ENCODE measurements around the gene ZNF708.
"Not testable (repeated sequence)": the region's sequence is repeated elsewhere in the genome, so short reads cannot be mapped to it uniquely, and the experiment has no call there.

Gene ZNF708

DNA sequence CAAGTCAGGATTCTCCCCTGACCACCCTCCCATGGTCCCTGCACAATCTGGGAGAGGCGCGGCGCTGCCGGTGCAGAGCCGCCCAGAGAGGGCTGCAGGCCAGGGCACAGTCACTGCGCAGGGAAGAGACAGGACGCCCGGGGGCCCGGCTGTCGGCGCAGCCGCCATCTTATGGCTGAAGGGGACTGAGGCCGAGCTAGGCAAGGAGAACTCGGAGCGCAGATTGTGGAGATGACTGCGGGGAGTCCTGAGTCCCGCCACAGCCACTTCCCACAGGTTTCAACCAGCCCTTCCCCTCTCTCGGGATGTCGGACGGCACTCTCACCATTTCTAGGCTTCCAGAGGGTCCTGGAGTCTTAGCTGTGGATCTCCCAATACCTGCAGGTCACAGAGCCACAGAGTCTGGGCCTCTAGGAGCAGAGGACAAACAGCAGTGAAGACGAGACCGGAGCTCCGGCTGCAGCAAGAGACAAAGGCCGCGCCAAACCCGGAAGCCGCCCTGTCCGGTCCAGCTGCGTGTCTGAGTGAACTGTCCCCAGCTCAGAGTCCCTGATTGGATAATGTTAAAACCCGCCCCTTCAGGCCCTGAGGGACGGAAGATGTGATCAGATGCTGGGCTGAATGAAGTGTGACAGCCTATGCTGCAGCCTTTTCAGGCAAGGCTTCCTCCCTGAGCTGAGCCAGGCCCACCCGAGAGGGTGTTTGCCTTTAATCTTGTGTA, at the start of gene ZNF708:
Gene ZNF708, minus strand, starts transcription at position 526 of the 721 bp plus-strand sequence. Its CDS starts 198 bp downstream, at position 328.
- DNase-seq, result peak; percentile 57

DNA sequence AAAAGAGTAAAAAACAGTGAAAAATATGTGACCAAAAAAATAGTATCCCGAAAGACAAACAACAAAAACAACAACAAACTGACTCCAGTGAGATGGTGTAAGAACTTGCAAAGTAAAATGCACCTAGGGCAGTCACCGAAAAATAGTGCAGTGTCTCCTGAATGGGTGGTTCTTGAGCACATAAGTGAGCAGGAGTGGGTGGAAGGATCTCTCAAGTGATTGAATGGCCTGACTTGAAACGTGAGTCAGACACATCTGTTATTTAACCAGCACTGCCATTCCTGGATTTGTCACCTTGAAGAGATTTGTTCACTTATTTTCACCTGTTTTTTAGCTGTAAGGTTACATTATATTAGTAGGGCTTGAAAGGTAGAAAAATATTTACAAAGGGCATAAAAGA, 33.1 kb upstream of the ZNF708 start:
- DNase-seq, result no peak

DNA sequence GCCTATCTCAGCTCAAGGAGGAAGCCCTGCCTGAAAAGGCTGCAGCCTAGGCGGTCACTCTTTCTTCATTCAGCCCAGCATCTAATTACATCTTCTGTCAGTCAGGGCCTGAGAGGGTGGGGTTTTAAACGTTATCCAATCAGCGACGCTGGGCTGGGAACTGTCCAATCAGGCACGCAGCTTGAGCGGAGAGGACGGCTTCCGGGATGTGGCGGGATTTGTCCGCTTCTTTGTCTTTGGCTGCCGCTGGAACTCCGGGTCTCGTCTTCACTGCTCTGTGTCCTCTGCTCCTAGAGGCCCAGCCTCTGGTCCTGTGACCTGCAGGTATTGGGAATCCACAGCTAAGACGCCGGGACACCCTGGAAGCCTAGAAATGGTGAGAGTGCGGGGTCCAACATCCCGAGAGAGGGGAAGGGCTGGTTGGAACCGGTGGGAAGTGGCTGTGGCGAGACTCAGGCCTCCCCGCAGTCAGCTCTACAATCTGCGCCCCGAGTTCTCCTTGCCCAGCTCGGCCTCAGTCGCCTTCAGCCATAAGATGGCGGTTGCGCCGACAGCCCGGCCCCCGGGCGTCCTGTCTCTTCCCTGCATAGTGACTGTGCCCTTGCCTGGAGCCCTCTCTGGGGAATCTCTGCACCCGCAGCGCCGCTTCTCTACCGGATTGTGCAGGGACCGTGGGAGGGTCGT, 29.7 kb upstream of the ZNF708 start, which contains the start of gene ZNF738:
Gene ZNF738, plus strand, starts transcription at position 233 of the 684 bp plus-strand sequence. Its CDS starts 141 bp downstream, at position 374.
- DNase-seq, result no peak

DNA sequence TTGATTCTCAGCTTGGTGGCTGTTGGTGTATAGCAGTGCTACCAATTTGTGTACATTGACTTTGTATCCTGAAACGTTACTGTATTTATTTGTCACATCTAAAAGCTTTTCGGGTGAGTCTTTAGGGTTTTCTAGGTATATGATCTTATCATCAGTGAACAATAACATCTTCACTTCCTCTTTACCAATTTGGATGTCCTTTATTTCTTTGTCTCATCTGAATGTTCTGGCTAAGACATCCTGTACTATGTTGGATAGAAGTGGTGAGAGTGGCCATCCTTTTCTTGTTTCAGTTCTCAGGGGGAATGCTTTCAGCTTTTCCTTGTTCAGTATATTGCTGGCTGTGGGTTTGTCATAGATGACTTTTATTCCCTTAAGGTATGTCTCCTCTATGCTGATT, 23.6 kb upstream of the ZNF708 start:
- no peak for DNase-seq

DNA sequence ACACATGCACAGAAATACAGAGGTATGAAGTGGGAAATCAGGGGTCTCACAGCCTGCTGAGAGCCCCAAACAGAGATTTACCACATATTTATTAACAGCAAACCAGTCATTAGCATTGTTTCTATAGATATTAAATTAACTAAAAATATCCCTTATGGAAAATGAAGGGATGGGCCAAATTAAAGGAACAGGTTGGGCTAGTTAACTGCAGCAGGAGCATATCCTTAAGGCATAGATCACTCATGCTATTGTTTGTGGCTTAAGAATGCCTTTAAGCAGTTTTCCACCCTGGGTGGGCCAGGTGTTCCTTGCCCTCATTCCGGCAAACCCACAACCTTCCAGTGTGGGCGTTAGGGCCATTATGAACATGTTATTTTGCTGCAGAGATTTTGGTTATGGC, 15.6 kb upstream of the ZNF708 start:
- not testable (repeated sequence) for DNase-seq

DNA sequence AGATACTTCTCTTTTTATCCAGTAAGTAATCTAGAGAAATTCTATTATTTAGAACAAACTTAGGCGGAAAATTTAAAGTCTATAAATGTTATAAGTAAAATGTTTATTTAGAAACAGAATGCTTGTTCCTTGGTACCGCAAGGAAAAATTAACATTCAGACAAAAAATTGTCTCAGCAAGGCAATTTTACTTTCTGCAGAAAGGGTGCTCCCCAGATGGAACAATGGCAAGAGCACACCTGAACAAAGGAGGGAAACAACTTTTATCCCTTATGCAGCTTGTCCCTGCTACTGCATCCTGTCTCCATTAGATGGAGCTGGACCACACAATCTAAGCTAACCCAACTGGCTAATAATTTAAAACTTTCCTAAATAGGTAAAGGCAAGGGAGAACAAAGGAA, 6.5 kb upstream of the ZNF708 start:
- no peak for DNase-seq

DNA sequence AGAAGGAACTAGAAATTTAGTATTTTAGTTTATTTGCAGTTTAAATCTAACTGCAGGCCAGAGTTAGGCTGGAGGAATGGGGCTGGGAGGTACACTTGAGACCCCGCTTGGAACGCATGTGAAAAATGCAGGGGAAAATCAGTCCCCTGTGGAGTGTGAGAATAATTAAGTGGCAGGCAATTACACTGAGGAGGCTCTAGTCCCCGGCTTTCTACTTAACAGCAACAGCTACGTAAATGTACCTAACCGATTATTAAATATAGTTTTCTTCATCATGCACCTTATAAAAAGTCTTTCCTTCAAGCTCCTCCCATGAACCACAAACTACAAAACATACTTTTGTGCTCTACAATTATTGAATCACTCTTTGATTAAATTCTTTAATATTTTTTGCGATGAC, 804 bp downstream of the ZNF708 start:
- no peak for DNase-seq

DNA sequence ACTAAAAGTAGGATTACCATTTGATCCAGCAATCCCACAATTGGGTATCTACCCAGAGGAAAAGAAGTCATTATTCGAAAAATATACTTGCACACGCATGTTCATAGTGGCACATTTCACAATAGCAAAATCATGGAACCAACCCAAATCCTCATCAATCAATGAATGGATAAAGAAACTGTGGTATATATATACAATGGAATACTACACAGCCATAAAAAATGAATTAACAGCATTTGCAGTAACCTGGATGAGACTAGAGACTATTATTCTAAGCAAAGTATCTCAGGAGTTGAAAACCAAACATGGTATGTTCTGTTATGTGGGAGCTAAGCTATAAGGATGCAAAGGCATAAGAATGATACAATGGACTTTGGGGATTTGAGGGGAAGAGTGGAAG, 3.0 kb downstream of the ZNF708 start:
- no peak for DNase-seq

DNA sequence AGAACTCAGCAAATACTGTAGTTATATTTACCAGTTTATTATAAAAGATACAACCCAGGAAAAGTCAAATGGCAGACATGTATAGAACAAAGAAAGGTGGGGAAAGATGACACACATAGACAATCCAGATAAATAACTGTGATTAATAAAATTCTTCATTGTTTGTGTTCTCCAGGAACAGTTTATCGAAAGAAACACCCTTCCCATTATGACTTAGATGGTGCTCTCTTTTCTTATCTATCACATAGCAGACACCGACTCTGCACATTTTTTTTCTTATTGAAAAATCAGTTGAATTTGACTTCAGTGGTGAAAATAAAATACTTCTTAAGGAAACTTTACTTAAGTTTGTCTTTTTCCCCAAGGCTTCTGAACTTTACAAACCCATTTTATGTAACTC, 6.2 kb downstream of the ZNF708 start:
- DNase-seq, result no peak

DNA sequence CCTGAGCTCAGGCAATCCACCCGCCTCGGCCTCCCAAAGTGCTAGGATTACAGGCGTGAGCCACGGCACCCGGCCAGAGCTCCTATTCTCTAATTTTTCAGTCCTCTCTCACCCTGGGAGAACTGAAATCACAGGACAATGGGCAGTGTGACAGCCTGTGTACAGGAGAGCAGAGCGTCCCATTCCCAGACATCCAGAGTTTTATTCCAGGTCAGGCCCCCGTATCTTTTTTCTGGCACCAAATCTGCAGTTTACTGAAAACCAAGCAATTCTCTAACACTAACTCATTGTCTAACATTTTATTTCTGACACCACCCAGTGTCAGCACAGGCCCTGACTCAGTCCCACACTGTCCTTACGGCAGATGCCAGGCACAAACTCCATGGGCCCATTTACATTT, 6.7 kb downstream of the ZNF708 start:
- no peak for DNase-seq

DNA sequence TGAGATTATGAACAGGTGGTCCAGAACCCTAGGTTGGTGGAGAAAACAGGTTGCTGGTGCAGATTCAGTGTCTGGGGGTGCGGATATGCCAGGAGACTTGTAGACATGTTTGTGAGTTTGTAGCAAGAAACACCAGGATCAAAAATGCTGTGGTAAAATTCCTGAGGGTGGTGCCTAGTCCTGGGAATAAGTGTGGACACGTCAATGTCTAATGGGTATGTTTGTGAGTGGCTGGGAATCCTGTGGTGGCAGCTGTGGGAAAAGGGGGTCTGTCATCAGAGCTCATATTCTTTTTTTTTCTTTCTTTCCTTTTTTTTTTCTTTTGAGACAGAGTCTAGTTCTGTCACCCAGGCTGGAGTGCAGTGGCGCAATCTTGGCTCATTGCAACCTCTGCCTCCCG, 7.2 kb downstream of the ZNF708 start:
- DNase-seq, result no peak

DNA sequence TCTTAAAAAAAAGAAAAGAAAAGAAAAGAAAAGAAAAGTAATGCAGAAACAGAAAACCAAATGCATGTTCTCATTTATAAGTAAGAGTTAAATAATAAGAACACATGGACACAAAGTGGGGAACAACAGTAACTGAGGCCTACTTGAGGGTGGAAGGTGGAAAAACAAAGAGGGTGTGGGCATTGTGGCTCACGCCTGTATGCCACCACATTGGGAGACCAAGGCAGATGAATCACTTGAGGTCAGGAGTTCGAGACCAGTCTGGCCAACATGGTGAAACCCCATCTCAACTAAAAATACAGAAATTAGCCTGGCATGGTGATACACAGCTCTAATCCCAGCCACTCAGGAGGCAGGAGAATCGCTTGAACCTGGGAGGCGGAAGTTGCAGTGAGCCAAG, 8.1 kb downstream of the ZNF708 start:
- DNase-seq, result no peak

DNA sequence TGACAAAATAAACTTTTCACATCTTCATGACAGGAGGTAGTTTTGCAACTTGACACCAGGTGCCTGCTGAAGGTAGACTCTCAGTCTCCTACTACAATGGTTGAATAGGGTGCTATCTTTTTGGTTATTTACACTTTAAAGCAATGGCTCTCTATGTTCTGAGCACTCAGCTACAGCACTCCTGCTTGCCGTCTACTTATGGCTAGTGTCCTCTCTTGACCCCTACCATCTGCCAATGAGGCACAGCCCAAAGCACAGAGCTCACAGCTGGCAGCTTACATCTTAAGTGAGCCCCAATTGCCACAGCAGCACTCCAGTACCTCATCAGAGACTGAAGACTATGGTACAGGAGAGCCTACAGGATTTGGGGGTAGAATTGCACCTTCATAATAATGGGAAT, 11.4 kb downstream of the ZNF708 start:
- no peak for DNase-seq

DNA sequence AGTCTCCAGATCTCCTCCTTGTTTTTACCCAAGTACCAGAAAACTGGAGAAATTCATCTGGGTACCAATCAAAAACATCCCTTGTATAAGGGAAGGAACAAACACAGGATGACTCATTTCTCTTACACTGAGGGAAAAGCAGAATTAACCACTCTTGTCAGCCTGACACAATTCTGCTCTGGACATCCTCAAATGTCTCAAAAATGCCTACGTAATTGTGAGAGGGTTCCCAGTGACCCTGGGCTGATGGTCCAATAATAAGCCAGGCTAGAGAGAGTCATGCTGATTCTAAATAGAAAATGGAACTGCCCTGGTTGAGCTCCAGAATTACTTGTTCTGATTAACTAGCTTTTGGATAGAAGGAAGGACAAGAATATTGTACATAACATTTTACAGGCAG, 14.5 kb downstream of the ZNF708 start:
- DNase-seq, result no peak

DNA sequence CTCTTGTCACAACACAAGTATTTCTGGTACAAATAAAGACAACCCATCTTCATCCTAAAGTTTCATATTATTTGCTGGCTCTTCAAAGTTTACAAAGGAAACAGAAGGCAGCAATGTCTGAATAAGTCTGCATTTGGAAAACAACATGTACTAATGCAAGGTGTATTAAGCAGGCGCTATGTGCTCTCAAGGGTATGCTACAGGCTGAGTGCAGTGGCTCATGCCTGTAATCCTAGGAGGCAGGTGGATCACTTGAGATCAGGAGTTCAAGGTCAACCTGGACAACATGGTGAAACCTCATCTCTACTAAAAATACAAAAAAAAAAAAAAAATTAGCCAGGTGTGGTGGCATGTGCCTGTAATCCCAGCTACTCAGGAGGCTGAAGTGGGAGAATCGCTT, 16.4 kb downstream of the ZNF708 start:
- not testable (repeated sequence) for DNase-seq

DNA sequence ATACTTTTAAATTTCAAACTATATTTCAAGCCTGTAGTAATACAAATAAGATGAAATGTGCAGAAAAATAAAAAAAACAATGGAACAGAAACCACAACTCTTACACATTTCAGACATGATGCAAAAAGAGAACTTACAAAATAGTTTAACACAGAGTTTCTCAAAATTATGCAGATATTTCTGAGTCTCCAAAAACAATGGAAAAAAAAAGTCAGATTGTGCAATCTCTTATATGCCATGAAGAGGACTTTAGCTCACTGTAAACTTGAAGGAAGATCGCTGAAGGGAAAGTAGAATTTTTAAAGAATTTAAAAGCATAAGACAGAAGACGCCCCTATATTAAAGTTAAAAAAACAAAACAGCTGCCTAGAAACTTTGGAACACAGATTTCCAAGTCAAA, 20.4 kb downstream of the ZNF708 start:
- DNase-seq, result no peak

DNA sequence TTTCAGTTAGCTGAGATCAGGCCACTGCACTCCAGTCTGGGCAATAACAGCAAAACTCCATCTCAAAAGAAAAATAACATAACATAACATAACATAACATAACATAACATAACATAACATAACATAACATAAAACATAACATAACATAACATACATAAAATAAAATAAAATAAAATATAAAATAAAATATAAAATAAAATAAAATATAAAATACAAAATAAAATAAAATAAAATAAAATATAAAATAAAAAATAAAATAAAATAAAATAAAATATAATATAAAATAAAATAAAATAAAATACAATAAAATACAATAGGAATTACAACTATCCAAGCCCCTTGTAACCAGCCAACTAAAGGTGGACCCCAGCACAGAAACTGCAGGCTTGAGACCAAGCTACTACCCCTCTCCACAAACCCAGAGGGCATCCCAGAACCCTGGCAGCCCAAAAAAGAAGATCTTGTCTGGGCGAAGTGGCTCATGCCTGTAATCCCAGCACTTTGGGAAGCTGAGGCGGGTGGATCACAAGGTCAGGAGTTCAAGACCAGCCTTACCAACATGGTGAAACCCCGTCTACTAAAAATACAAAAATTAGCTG, 22.2 kb downstream of the ZNF708 start:
- not testable (repeated sequence) for DNase-seq

DNA sequence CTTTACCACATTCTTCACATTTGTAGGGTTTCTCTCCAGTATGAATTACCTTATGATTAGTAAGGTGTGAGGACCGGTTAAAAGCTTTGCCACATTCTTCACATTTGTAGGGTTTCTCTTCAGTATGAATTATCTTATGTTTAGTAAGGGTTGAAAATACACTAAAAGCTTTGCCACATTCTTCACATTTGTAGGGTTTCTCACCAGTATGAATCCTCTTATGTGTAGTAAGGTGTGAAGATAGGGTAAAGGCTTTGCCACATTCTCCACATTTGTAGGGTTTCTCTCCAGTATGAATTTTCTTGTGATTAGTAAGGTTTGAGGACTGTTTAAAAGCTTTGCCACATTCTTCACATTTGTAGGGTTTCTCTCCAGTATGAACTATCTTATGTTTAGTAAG, 35.4 kb downstream of the ZNF708 start:
- not testable (repeated sequence) for DNase-seq

DNA sequence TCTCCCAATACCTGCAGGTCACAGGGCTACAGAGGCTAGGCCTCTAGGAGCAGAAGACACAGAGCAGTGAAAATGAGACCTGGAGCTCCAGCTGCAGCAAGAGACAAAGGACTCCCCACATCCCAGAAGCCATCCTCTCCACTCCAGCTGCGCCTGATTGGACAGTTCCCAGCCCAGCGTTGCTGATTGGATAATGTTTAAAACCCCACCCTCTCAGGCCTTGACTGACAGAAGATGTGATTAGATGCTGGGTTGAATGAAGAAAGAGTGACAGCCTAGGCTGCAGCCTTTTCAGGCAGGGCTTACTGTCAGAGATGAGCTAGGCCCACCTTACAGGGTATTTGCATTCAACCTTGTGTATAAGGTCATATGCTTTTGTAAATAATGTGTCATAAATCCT, 59.4 kb downstream of the ZNF708 start:
- DNase-seq, result no peak

DNA sequence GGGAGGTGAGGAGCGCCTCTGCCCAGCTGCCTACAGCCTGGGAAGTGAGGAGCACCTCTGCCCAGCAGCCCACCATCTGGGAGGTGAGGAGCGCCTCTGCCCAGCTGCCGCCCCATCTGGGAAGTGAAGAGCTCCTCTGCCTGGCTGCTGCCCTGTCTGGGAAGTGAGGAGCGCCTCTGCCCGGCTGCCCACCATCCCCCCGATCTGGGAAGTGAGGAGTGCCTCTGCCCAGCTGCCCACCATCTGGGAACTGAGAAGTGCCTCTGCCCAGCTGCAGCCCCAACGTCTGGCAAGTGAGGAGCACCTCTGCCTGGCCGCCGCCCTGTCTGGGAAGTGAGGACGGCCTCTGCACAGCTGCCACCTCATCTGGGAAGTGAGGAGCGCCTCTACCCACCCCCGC, 64.3 kb downstream of the ZNF708 start:
- DNase-seq, result no peak

DNA sequence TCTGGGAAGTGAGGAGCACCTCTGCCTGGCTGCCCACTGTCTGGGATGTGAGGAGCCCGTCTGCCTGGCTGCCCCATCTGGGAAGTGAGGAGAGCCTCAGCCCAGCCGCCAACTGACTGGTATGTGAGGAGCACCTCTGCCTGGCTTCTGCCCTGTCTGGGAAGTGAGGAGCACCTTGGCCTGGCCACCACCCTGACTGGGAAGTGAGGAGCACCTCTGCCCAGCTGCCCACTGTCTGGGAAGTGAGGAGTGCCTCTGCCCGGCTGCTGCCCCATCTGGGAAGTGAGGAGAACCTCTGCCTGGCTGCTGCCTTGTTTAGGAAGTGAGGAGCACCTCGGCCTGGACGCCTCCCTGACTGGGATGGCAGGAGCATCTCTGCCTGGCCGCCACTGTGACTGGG, 64.8 kb downstream of the ZNF708 start:
- DNase-seq, result no peak

DNA sequence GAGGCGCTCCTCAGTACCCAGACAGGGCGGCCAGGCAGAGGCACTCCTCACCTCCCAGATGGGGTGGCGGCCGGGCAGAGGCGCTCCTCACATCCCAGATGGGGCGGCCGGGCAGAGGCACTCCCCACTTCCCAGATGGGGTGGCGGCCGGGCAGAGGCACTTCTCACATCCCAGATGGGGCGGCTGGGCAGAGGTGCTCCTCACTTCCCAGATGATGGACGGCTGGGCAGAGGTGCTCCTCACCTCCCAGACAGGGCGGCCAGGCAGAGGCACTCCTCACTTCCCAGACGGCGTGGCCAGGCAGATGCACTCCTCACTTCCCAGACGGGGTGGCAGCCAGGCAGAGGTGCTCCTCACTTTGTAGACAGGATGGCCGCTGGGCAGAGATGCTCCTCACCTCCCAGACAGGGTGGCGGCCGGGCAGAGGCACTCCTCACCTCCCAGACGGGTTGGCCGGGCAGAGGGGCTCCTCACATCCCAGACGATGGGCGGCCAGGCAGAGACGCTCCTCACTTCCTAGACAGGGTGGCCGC, 68.3 kb downstream of the ZNF708 start:
- DNase-seq, result not testable (repeated sequence)

DNA sequence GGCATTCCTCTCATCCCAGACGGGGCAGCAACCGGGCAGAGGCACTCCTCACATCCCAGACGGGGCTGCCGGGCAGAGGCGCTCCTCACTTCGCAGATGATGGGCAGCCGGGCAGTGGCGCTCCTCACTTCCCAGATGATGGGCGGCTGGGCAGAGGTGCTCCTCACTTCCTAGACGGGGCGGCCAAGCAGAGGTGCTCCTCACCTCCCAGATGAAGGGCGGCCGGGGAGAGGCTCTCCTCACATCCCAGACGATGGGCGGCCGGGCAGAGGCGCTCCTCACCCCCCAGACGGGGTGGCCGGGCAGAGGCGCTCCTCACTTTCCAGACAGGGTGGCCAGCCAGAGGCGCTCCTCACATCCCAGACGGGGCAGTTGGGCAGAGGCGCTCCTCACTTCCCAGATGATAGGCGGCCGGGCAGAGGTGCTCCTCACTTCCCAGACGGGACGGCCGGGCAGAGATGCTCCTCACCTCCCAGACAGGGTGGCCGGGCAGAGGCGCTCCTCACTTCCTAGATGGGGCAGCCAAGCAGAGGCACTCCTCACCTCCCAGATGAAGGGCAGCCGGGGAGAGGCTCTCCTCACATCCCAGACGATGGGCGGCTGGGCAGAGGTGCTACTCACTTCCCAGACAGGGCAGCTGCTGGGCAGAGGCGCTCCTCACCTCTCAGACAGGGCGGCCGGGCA, 68.9 kb downstream of the ZNF708 start:
- no peak for DNase-seq

All from SIG-M5 (cell line).